GM19043 (cell line): ENCODE results near the gene SCGB3A1.

Experiments used
- ATAC-seq: cut with Tn5 transposase; IDR thresholded peaks from one replicate; pipeline ENCODE4 v1.9.1; 2021; ENCODE audit warnings: low read depth; ENCODE audit not compliant: unreplicated experiment

Gene SCGB3A1

GRCh38 chr5:180592176-180592575 is 877 bp upstream of the SCGB3A1 start:
- ATAC-seq, result no peak

GRCh38 chr5:180590543-180591310 is 572 bp downstream of the SCGB3A1 start:
- ATAC-seq, result no peak

- ATAC-seq, result no peak
Measured at GRCh38 chr5:180589771-180590542, 1.3 kb downstream of the SCGB3A1 start.

- ATAC-seq, result no peak
Measured at GRCh38 chr5:180586870-180587269, 4.4 kb downstream of the SCGB3A1 start.

- no peak for ATAC-seq
Measured at GRCh38 chr5:180586204-180586603, 5.1 kb downstream of the SCGB3A1 start.

- ATAC-seq, result no peak
Measured at GRCh38 chr5:180583738-180584137, 7.6 kb downstream of the SCGB3A1 start.

GRCh38 chr5:180580681-180581080 is 10.6 kb downstream of the SCGB3A1 start:
- no peak for ATAC-seq

- ATAC-seq, result no peak
Measured at GRCh38 chr5:180575571-180575970, 15.7 kb downstream of the SCGB3A1 start.

GRCh38 chr5:180568914-180569313 is 22.4 kb downstream of the SCGB3A1 start:
- no peak for ATAC-seq

- ATAC-seq, result no peak
Measured at GRCh38 chr5:180563994-180564393, 27.3 kb downstream of the SCGB3A1 start.

GRCh38 chr5:180558232-180558631 is 33.1 kb downstream of the SCGB3A1 start:
- no peak for ATAC-seq

- no peak for ATAC-seq
Measured at GRCh38 chr5:180557217-180557809, 34.0 kb downstream of the SCGB3A1 start.

GRCh38 chr5:180555168-180555921 is 36.0 kb downstream of the SCGB3A1 start:
- ATAC-seq, result no peak

- ATAC-seq, result no peak
Measured at GRCh38 chr5:180553530-180553929, 37.8 kb downstream of the SCGB3A1 start.

- no peak for ATAC-seq
Measured at GRCh38 chr5:180548563-180548962, 42.7 kb downstream of the SCGB3A1 start.

- no peak for ATAC-seq
Measured at GRCh38 chr5:180545248-180545647, 46.1 kb downstream of the SCGB3A1 start.

GRCh38 chr5:180541710-180542109 is 49.6 kb downstream of the SCGB3A1 start:
- ATAC-seq, result no peak
